H9 (cell line): ENCODE measurements around the gene FBXO48. TPM values are rescaled to one million over a fixed set of nuclear protein-coding genes. Genes with fewer than 3 reads are reported as not detected.

Experiments
- DNase-seq: peaks from one replicate; pipeline ENCODE4 v3.0.0-alpha.2; 2017
- H2AFZ ChIP-seq: one replicate; pipeline ENCODE4 v1.6.1; 2013; ENCODE audit warnings: mild to moderate bottlenecking, low read length, control low read depth, moderate library complexity
- H2AK5ac ChIP-seq: 2 replicates; pipeline ENCODE4 v1.6.1; 2013; ENCODE audit warnings: low read length, control low read depth, mixed read lengths; ENCODE audit not compliant: insufficient read length
- H2BK120ac ChIP-seq: one replicate; pipeline ENCODE4 v1.6.1; 2013; ENCODE audit warnings: low read depth, mild to moderate bottlenecking, low read length, control low read depth, inconsistent platforms; ENCODE audit not compliant: poor library complexity, severe bottlenecking
- H2BK12ac ChIP-seq: 2 replicates; pipeline ENCODE4 v1.6.1; 2013; ENCODE audit warnings: low read length, control low read depth, mixed read lengths, low read depth; ENCODE audit not compliant: insufficient read length
- H2BK15ac ChIP-seq: 2 replicates; pipeline ENCODE4 v1.6.1; 2013; ENCODE audit warnings: low read depth, low read length, control low read depth
- H2BK20ac ChIP-seq: one replicate; pipeline ENCODE4 v1.6.1; 2013; ENCODE audit warnings: low read depth, mild to moderate bottlenecking, low read length, control low read depth, inconsistent platforms; ENCODE audit not compliant: poor library complexity, severe bottlenecking
- H2BK5ac ChIP-seq: 2 replicates; pipeline ENCODE4 v1.6.1; 2013; ENCODE audit warnings: low read length, control low read depth, mixed read lengths; ENCODE audit not compliant: insufficient read length
- H3K14ac ChIP-seq: 2 replicates; pipeline ENCODE4 v1.6.1; 2013; ENCODE audit warnings: low read length, control low read depth; ENCODE audit not compliant: insufficient read depth
- H3K18ac ChIP-seq: 2 replicates; pipeline ENCODE4 v1.6.1; 2013; ENCODE audit warnings: low read depth, mild to moderate bottlenecking, mixed read lengths, low read length, control low read depth; ENCODE audit not compliant: insufficient read length
- H3K23ac ChIP-seq: 2 replicates; pipeline ENCODE4 v1.6.1; 2013; ENCODE audit warnings: low read length, control low read depth, mixed read lengths, low read depth; ENCODE audit not compliant: insufficient read length
- H3K23me2 ChIP-seq: 2 replicates; pipeline ENCODE4 v1.6.1; 2013; ENCODE audit warnings: low read depth, mild to moderate bottlenecking, mixed read lengths, low read length, control low read depth; ENCODE audit not compliant: insufficient read length, poor library complexity, severe bottlenecking
- H3K27ac ChIP-seq: 2 replicates; pipeline ENCODE4 v1.5.1; 2013; ENCODE audit warnings: low read length, control low read depth, mixed read lengths, low read depth; ENCODE audit not compliant: insufficient read length
- H3K27me3 ChIP-seq: 2 replicates; pipeline ENCODE4 v1.6.1; 2013; ENCODE audit warnings: low read length, control low read depth, inconsistent platforms; ENCODE audit not compliant: insufficient read depth
- H3K4ac ChIP-seq: 2 replicates; pipeline ENCODE4 v1.6.1; 2013; ENCODE audit warnings: low read depth, mild to moderate bottlenecking, control low read depth, inconsistent platforms, low read length, moderate library complexity
- H3K4me1 ChIP-seq: 2 replicates; pipeline ENCODE4 v1.6.1; 2013; ENCODE audit warnings: low read length, control low read depth, inconsistent platforms; ENCODE audit not compliant: insufficient read depth
- H3K4me2 ChIP-seq: 2 replicates; pipeline ENCODE4 v1.6.1; 2013; ENCODE audit warnings: low read length, control low read depth, mixed read lengths; ENCODE audit not compliant: insufficient read length, insufficient read depth
- H3K56ac ChIP-seq: 2 replicates; pipeline ENCODE4 v1.6.1; 2013; ENCODE audit warnings: low read depth, mild to moderate bottlenecking, mixed read lengths, low read length, control low read depth; ENCODE audit not compliant: insufficient read length
- H3K79me1 ChIP-seq: 2 replicates; pipeline ENCODE4 v1.6.1; 2013; ENCODE audit warnings: low read depth, mild to moderate bottlenecking, moderate library complexity, low read length, control low read depth, inconsistent platforms; ENCODE audit not compliant: insufficient read depth, poor library complexity, severe bottlenecking
- H3K79me2 ChIP-seq: 2 replicates; pipeline ENCODE4 v1.6.1; 2013; ENCODE audit warnings: low read length, control low read depth, inconsistent platforms; ENCODE audit not compliant: insufficient read depth
- H3K9ac ChIP-seq: 2 replicates; pipeline ENCODE4 v1.6.1; 2013; ENCODE audit warnings: low read length, control low read depth, mixed read lengths; ENCODE audit not compliant: insufficient read length; ENCODE audit errors: extremely low read depth
- H3K9me3 ChIP-seq: one replicate; pipeline ENCODE4 v1.6.1; 2013; ENCODE audit warnings: low read depth, low read length, inconsistent platforms; ENCODE audit not compliant: control insufficient read depth
- H3T11ph ChIP-seq: one replicate; pipeline ENCODE4 v1.6.1; 2013; ENCODE audit warnings: mild to moderate bottlenecking, low read length, control low read depth, inconsistent platforms
- H4K20me1 ChIP-seq: one replicate; pipeline ENCODE4 v1.6.1; 2013; ENCODE audit not compliant: control insufficient read depth, insufficient read length, insufficient read depth
- H4K5ac ChIP-seq: 2 replicates; pipeline ENCODE4 v1.6.1; 2013; ENCODE audit warnings: low read depth, mild to moderate bottlenecking, mixed read lengths, low read length, control low read depth; ENCODE audit not compliant: insufficient read length
- H4K8ac ChIP-seq: replicated peaks from 2 replicates; pipeline ENCODE4 v1.6.1; 2013; ENCODE audit warnings: low read length, control low read depth, mixed read lengths, low read depth; ENCODE audit not compliant: insufficient read length
- H4K91ac ChIP-seq: 2 replicates; pipeline ENCODE4 v1.6.1; 2013; ENCODE audit warnings: low read depth, mild to moderate bottlenecking, moderate library complexity, mixed read lengths, low read length, control low read depth; ENCODE audit not compliant: insufficient read length
- H3K27ac Mint-ChIP-seq, 3 experiments: 2 replicates in 2 of 3; 3 replicates in 1 of 3; pipeline ENCODE4 v1.8.0; 2020 to 2021; ENCODE audit warnings: mixed read lengths in 3 of 3, mild to moderate bottlenecking in 1 of 3, moderate library complexity in 1 of 3
- H3K27me3 Mint-ChIP-seq: 2 replicates; pipeline ENCODE4 v1.8.0; 2021; ENCODE audit warnings: low read depth, mild to moderate bottlenecking, moderate library complexity, mixed read lengths
- H3K36me3 Mint-ChIP-seq, 3 experiments: 2 replicates in 2 of 3; 3 replicates in 1 of 3; pipeline ENCODE4 v1.8.0; 2020 to 2021; ENCODE audit warnings: low read depth in 3 of 3, mixed read lengths in 3 of 3; ENCODE audit not compliant: insufficient read depth in 1 of 3
- H3K4me1 Mint-ChIP-seq, 2 experiments: 2 replicates each; pipeline ENCODE4 v1.8.0; 2020; ENCODE audit warnings: mixed read lengths in 2 of 2
- H3K4me3 Mint-ChIP-seq, 2 experiments: 2 replicates in 1 of 2; 3 replicates in 1 of 2; pipeline ENCODE4 v1.8.0; 2020 to 2021; ENCODE audit warnings: mild to moderate bottlenecking in 2 of 2, mixed read lengths in 2 of 2, moderate library complexity in 1 of 2
- H3K9me3 Mint-ChIP-seq, 2 experiments: 2 replicates in 1 of 2; 3 replicates in 1 of 2; pipeline ENCODE4 v1.8.0; 2020; ENCODE audit warnings: mild to moderate bottlenecking in 2 of 2, mixed read lengths in 2 of 2, moderate library complexity in 1 of 2
- CTCF ChIP-seq: fragments of 200-600 bp; sonication (generic); conservative IDR thresholded peaks from 3 replicates; pipeline ENCODE4 v1.8.0; 2021; ENCODE audit warnings: antibody characterized with exemption, mild to moderate bottlenecking
- WGBS: extraction: QIAGEN DNeasy Blood & Tissue Kit; methylation state at CpG from one replicate; pipeline ENCODE4 v1.1.7; 2013; ENCODE audit warnings: missing lambda C conversion rate, low lambda C conversion rate, mixed read lengths; ENCODE audit not compliant: insufficient read length; ENCODE audit errors: extremely low coverage; 5-methylcytosine and 5-hydroxymethylcytosine counted together
- total RNA-seq: library from RNA; stranded (reverse); gene quantifications from 2 replicates; pipeline ENCODE4 v1.2.1, GENCODE V29; 2021

The FBXO48 gene
- total RNA-seq, 1 experiment from 2014 or later: 1.4 TPM

GRCh38 chr2:68463287-68463877 is 3.7 kb downstream of the FBXO48 start:
- Histone ChIP-seq H2BK12ac (no peak overlapping the region), H3K79me1 (no peaks in the 10 kb centered on the region), H3K9me3 (no peaks in the 10 kb centered on the region), H3K9ac (no peak overlapping the region), H3K18ac (no peak overlapping the region), H2BK5ac (no peak overlapping the region), H3K56ac (no peak overlapping the region), H3K4me1 (no peaks in the 10 kb centered on the region), H2BK20ac (no peak overlapping the region), H3T11ph (no peak overlapping the region), H3K23me2 (peaks cover 3% of the 10 kb centered on the region), H2BK120ac (no peak overlapping the region), H2BK15ac (no peak overlapping the region), H3K4me2 (no peak overlapping the region), H4K8ac (no peak overlapping the region), H3K14ac (no peak overlapping the region), H3K23ac (no peak overlapping the region), H4K91ac (no peak overlapping the region), H4K20me1 (no peaks in the 10 kb centered on the region), H3K4ac (no peak overlapping the region), H3K79me2 (no peaks in the 10 kb centered on the region), H3K27ac (no peak overlapping the region), H2AFZ (no peak overlapping the region), H2AK5ac (no peak overlapping the region), H3K27me3 (no peaks in the 10 kb centered on the region), H4K5ac (no peak overlapping the region)
- Mint-ChIP-seq H3K27ac (no peak overlapping the region), H3K36me3 (no peaks in the 10 kb centered on the region), H3K27me3 (no peaks in the 10 kb centered on the region), H3K4me1 (peaks cover 4 to 7% of the 10 kb centered on the region in 2 experiments; a peak in 3 of 4 replicates), H3K4me3 (no peak overlapping the region), H3K9me3 (no peaks in the 10 kb centered on the region)
- no peak for DNase-seq
- peak; percentile 87 for TF ChIP-seq CTCF
- no CpG with 5 or more reads among the region's 1 CpG for WGBS
